Adrenal gland (tissue), 12 donors: ENCODE data around the gene GDPD4. TPM values are rescaled to one million over a fixed set of nuclear protein-coding genes. Genes with fewer than 3 reads are reported as not detected.

Experiments
- DNase-seq, 7 donors: peaks; one replicate each; pipeline ENCODE4 v3.0.0-alpha.2; 2019 to 2020
- H3K27ac ChIP-seq, 5 donors: fragments of 200-600 bp; sonication (generic) in 4 of 5; 1 replicate in 3 of 5; 2 replicates in 2 of 5; pipeline versions ENCODE4 v1.5.1 to v1.8.0; 2016 to 2020; ENCODE audit warnings: mild to moderate bottlenecking in 1 of 5
- H3K27me3 ChIP-seq: fragments of 200-600 bp; 2 replicates; pipeline ENCODE4 v1.8.0; 2021
- H3K36me3 ChIP-seq, 2 donors: fragments of 200-600 bp; replicated peaks in 1 of 2; 1 replicate in 1 of 2; 2 replicates in 1 of 2; pipeline versions ENCODE4 v1.5.1 to v1.8.0; 2018 to 2022
- H3K4me1 ChIP-seq, 2 donors: fragments of 200-600 bp; replicated peaks in 1 of 2; 1 replicate in 1 of 2; 2 replicates in 1 of 2; pipeline versions ENCODE4 v1.5.1 to v1.8.0; 2018 to 2021
- H3K4me3 ChIP-seq, 4 donors: fragments of 200-600 bp; sonication (generic) in 3 of 4; one replicate each; pipeline ENCODE4 v1.5.1; 2016 to 2018
- H3K9me3 ChIP-seq, 3 donors: fragments of 200-600 bp; sonication (generic) in 1 of 3; replicated peaks in 1 of 3; 1 replicate in 2 of 3; 2 replicates in 1 of 3; pipeline versions ENCODE4 v1.5.1 to v1.8.0; 2016 to 2021
- POLR2A ChIP-seq, 2 donors: fragments of 450-650 bp; IDR thresholded peaks; one replicate each; pipeline ENCODE4 v1.6.1; 2017; ENCODE audit warnings: antibody characterized with exemption in 2 of 2, mild to moderate bottlenecking in 2 of 2, moderate library complexity in 1 of 2
- WGBS, 4 donors: extraction: QIAGEN DNeasy Blood & Tissue Kit in 2 of 4; methylation state at CpG; one replicate each; pipeline versions ENCODE4 v1.1.5 to v1.1.7; 2013 to 2017; 5-methylcytosine and 5-hydroxymethylcytosine counted together
- intact Hi-C, 2 donors: fragments of 100-400 bp; cut with DNase I; formaldehyde crosslinking; loops; one replicate each; pipeline versions ENCODE4 v1.14.1 to v1.15.0; 2022 to 2023
- polyA plus RNA-seq, 3 donors: library from polyadenylated mRNA; stranded (reverse); fragments of 200-250 nt in 2 of 3; fragments of 350-450 nt in 1 of 3; fragmentation: Illumina TruSeq in 1 of 3; extraction: RNeasy Lipid Tissue Mini Kit (QIAGEN cat#74804) in 1 of 3; gene quantifications; one replicate each; pipeline ENCODE4 v1.2.3, GENCODE V29; 2013 to 2014
- total RNA-seq, 9 donors: library from RNA; depleted of rRNA in 4 of 9; stranded (reverse); fragments of >200 nt in 4 of 9; fragments of 120-200 nt in 1 of 9; fragmentation: NEBNext Ultra II Directional in 1 of 9; extraction: Animal tissue kit (Norgen Biotek cat#: 25700) in 1 of 9; gene quantifications; one replicate each; pipeline versions ENCODE4 v1.1.0 to v1.2.4, GENCODE V29; 2013 to 2023
- TF ChIP-seq, protein P1 (sequence below), 6 experiments: fragments of 450-650 bp in 4 of 6; fragments of 200-600 bp in 2 of 6; sonication (generic) in 1 of 6; IDR thresholded peaks; 1 replicate in 5 of 6; 2 replicates in 1 of 6; pipeline versions ENCODE4 v1.5.1 to v1.8.0; 2016 to 2021; ENCODE audit warnings: antibody characterized with exemption in 6 of 6, mild to moderate bottlenecking in 2 of 6, moderate library complexity in 1 of 6
- donor health status: healthy with polysubstance abuse.
- donor health status: Bipolar disorder and iron deficiency.
- donor health status: DM: yes; HTN: yes; CAD: no.
- donor health status: DM: no; HTN: no; CAD: no.
- donor health status: DM: no; HTN: no; CAD: no.
- donor health status: DM: yes; HTN: yes; CAD: no.

GDPD4 gene
- total and polyA plus RNA-seq, 12 donors: 0.88 to 2.3 TPM; not detected in 10

DNA sequence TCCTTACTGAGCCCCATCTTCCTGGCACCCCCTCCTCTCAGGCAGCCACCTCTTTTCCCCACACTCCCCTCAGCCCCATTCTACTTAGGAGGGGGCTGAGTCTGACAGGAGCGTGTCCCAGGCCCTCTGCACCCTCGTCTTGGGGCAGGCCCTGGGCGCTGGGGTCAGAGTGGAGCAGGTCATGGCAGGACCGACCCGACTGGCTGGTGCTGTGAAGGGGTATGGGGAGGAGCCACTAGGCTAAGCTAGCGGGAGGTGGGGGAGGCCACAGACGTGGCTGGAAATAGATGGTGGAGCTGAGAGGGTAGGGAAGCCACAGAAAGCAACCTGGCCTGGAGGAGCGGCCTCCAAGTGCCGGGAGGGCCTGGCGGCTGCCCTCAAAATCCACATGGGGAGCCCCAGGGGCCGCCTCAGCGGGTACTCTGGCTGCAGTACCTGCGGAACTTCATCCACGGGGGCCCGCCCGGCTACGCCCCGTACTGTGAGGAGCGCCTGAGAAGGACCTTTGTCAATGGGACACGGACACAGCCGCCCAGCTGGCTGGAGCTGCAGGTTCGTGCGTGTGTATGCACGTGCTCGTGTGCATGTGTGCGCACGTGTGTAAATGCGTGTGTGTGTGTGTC, 111.8 kb downstream of the GDPD4 start:
- Histone ChIP-seq H3K27me3 (no peaks in the 10 kb centered on the region), H3K36me3 (peaks cover 0 to 44% of the 10 kb centered on the region in 2 donors), H3K4me1 (no peaks in the 10 kb centered on the region), H3K4me3 (no peak overlapping the region), H3K27ac (no peak overlapping the region), H3K9me3 (no peaks in the 10 kb centered on the region)
- no peak for DNase-seq
- TF ChIP-seq, protein P1, sequence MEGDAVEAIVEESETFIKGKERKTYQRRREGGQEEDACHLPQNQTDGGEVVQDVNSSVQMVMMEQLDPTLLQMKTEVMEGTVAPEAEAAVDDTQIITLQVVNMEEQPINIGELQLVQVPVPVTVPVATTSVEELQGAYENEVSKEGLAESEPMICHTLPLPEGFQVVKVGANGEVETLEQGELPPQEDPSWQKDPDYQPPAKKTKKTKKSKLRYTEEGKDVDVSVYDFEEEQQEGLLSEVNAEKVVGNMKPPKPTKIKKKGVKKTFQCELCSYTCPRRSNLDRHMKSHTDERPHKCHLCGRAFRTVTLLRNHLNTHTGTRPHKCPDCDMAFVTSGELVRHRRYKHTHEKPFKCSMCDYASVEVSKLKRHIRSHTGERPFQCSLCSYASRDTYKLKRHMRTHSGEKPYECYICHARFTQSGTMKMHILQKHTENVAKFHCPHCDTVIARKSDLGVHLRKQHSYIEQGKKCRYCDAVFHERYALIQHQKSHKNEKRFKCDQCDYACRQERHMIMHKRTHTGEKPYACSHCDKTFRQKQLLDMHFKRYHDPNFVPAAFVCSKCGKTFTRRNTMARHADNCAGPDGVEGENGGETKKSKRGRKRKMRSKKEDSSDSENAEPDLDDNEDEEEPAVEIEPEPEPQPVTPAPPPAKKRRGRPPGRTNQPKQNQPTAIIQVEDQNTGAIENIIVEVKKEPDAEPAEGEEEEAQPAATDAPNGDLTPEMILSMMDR (IDR thresholded peaks at IDR 0.05): no peak
- TF ChIP-seq POLR2A (IDR thresholded peaks at IDR 0.05): no peak
- intact Hi-C loops: loop anchor here (2.0 to 10.0 kb wide), 2 partner anchors 63 to 145 kb away; no protein-coding TSS in a partner anchor
- WGBS, 4 donors: 91 to 95% (median 92%) methylated on average over 18 to 28 of the region's 28 CpGs

DNA sequence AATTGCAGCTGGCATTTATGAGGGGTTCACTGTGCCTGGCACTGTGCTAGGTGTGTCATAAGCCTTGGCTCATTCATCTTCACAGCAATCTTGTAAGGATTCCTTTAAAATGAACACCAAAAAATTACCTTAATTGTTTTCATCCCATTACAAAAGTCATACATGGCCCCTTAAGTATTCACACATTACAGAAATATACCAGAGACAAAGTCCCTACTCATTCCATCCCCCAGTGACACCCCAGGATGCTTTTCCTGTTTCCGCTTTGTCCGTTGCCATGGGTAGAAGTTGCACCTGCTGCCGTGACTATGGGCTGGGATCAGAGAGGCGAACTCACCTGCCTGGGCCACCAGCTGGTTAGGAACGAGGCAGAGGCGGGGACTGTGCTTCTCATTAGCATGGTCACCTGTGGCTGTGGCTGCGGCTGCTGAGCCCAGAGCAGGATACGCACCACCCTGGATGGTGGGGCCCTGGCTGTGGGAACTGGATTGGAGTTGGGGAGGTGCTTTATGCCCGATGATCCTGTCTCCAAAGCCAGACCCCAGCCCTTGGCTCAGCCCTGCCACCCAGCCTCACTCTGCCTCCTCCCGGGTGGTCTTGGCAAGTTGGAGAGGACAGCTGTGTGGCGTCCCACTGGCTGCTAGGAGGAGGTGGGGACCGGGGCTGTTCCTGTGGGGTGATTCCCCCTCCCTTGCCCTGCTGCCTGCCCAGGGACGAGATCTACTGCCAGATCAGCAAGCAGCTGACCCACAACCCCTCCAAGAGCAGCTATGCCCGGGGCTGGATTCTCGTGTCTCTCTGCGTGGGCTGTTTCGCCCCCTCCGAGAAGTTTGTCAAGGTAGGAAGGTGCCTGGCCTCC, 112.6 kb downstream of the GDPD4 start:
- H3K27me3 ChIP-seq: no peaks in the 10 kb centered on the region
- intact Hi-C loops: loop anchor here (2.0 to 10.0 kb wide), 2 partner anchors 62 to 144 kb away; no protein-coding TSS in a partner anchor
- TF ChIP-seq, protein P1 (IDR thresholded peaks at IDR 0.05): peak in 2 of 6 experiments; percentile 4 to 39
- no peak for TF ChIP-seq POLR2A (IDR thresholded peaks at IDR 0.05)
- no peaks in the 10 kb centered on the region for H3K4me1 ChIP-seq
- H3K4me3 ChIP-seq: no peak overlapping the region
- no peak overlapping the region for H3K27ac ChIP-seq
- no peaks in the 10 kb centered on the region for H3K9me3 ChIP-seq
- H3K36me3 ChIP-seq: peaks cover 0 to 36% of the 10 kb centered on the region in 2 donors
- no peak for DNase-seq
- WGBS, 4 donors: 79 to 90% (median 88%) methylated on average over 13 to 18 of the region's 18 CpGs

DNA sequence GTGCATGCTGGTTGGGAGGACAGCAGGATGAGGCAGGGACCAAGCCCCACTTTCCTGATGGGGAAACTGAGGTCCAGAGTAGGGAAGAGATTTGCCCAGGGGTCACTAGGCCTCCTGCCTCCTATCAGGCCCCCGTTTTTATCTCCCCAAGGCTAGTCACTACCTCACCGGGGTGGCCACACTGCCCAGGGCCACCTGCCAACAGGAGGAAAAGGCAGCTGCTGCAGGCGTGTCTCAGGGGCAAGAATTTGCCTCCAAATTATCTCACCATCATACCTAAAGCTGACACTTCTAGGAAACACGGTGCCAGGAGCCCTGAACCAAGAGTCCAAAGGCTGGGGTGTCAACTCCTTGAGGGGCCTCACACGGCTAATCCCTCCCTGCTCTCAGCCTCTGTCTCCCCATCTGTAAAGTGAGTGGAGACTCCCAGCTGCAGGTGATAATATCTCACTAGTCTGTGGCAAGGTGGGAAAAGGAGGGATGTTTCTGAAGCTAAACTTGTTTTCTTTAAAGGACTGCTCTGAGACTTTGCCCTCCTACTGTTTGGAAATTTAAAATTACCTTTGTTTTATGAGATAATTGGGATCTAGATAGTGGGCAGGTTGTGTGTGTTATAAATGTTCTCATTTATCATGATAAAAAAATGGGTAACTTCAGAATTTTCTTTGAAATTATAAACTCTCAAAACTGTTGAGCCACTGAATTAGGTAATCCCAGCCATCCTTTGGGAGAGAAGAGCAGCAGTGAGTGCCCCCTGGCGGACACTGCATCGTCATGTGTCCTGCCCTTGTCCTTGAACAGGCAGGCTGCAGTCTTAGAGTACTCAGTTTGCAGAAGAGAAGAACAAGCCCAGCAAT, 113.5 kb downstream of the GDPD4 start:
- no peak for TF ChIP-seq POLR2A (IDR thresholded peaks at IDR 0.05)
- TF ChIP-seq, protein P1 (IDR thresholded peaks at IDR 0.05): peak; percentile 88 to 96 (median 95)
- peak; percentile 83 to 96 (median 92) for DNase-seq
- WGBS, 4 donors: 30 to 53% (median 46%) methylated on average over 4 to 7 of the region's 7 CpGs
- Histone ChIP-seq H3K4me3 (no peak overlapping the region), H3K27ac (no peak overlapping the region), H3K36me3 (peaks cover 0 to 32% of the 10 kb centered on the region in 2 donors), H3K4me1 (no peaks in the 10 kb centered on the region), H3K9me3 (no peaks in the 10 kb centered on the region), H3K27me3 (no peaks in the 10 kb centered on the region)
- intact Hi-C loops: loop anchor here (2.0 to 10.0 kb wide), 2 partner anchors 61 to 143 kb away; no protein-coding TSS in a partner anchor
